Activated naive CD4-positive, alpha-beta T cell treated with anti-CD3 and anti-CD28 coated beads for 36 hours (primary cell): ENCODE data around the gene DTX2. TPM values are rescaled to one million over a fixed set of nuclear protein-coding genes. Genes with fewer than 3 reads are reported as not detected.
"Not testable (repeated sequence)": the region's sequence is repeated elsewhere in the genome, so short reads cannot be mapped to it uniquely, and the experiment has no call there.

Experiments used
- CTCF ChIA-PET: fragments of 350-600 bp; sonication (Branson Sonifier 250); formaldehyde crosslinking; loops from one replicate; lab custom pipeline; 2021; ENCODE audit warnings: antibody characterized with exemption; lab: Charles Lee
- DNase-seq: peaks from one replicate; pipeline ENCODE4 v3.0.0-alpha.2; 2020
- H3K27ac Mint-ChIP-seq: one replicate; pipeline ENCODE4 v1.8.0; 2021; ENCODE audit warnings: mild to moderate bottlenecking, mixed read lengths
- H3K27me3 Mint-ChIP-seq: one replicate; pipeline ENCODE4 v1.8.0; 2021; ENCODE audit warnings: low read depth, mixed read lengths
- H3K36me3 Mint-ChIP-seq: one replicate; pipeline ENCODE4 v1.8.0; 2021; ENCODE audit warnings: low read depth, mixed read lengths
- H3K4me1 Mint-ChIP-seq: one replicate; pipeline ENCODE4 v1.8.0; 2021; ENCODE audit warnings: low read depth, mixed read lengths
- H3K4me3 Mint-ChIP-seq: one replicate; pipeline ENCODE4 v1.8.0; 2021; ENCODE audit warnings: mild to moderate bottlenecking, moderate library complexity, mixed read lengths
- H3K9me3 Mint-ChIP-seq: one replicate; pipeline ENCODE4 v1.8.0; 2021; ENCODE audit warnings: mixed read lengths
- intact Hi-C: fragments of 100-400 bp; cut with micrococcal nuclease; formaldehyde crosslinking; loops from one replicate; pipeline ENCODE4 v1.15.1; 2023
- total RNA-seq, 2 experiments: library from RNA; stranded (reverse); gene quantifications; one replicate each; pipeline ENCODE4 v1.2.3, GENCODE V29; 2021

The DTX2 gene
- total RNA-seq, 2 experiments from 2014 or later: 17.9 to 22.0 TPM

DNA sequence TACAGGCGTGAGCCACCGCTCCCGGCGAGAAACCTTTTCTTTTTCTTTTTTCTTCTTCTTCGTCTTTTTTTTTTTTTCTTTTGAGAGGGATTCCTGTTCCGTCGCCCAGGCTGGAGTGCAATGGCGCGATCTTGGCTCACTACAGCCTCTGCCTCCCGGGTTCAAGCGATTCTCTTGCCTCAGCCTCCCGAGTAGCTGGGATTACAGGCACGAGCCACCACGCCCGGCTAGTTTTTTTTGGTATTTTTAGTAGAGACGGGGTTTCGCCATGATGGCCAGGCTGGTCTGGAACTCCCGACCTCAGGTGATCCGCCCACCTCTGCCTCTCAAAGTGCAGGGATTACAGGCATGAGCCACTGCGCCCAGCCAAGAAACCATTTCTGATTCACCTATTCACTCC lies 742 bp upstream of the DTX2 start:
- DNase-seq, H3K36me3 Mint-ChIP-seq, H3K4me1 Mint-ChIP-seq, H3K9me3 Mint-ChIP-seq, H3K27ac Mint-ChIP-seq, intact Hi-C loops, H3K4me3 Mint-ChIP-seq, H3K27me3 Mint-ChIP-seq, CTCF ChIA-PET: not testable (repeated sequence)

- DNase-seq, H3K27ac Mint-ChIP-seq, H3K4me1 Mint-ChIP-seq, H3K9me3 Mint-ChIP-seq, H3K36me3 Mint-ChIP-seq, intact Hi-C loops, CTCF ChIA-PET, H3K27me3 Mint-ChIP-seq, H3K4me3 Mint-ChIP-seq: not testable (repeated sequence)
Measured at GRCh38 chr7:76462271-76462882, 868 bp downstream of the DTX2 start.

DNA sequence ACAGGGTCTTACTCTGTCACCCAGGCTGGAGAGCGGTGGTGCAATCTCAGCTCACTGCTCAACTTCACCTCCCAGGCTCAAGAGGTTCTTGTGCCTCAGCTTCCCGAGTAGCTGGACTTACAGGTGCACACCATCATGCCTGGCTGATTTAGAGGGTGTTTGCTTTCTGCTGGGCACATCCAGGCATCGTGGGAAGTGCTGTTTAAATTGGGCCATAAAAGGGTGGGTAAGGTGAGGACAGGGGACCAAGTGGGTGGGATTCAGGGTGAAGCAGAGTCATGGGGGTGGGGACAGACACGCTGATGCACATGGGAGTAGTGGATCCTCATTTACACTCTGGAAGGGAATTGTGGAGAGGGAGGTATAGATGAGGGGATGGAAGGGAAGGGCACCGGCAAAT lies 3.5 kb downstream of the DTX2 start:
- CTCF ChIA-PET, H3K27me3 Mint-ChIP-seq, H3K4me1 Mint-ChIP-seq, H3K27ac Mint-ChIP-seq, H3K9me3 Mint-ChIP-seq, H3K36me3 Mint-ChIP-seq, DNase-seq, H3K4me3 Mint-ChIP-seq, intact Hi-C loops: not testable (repeated sequence)

DNA sequence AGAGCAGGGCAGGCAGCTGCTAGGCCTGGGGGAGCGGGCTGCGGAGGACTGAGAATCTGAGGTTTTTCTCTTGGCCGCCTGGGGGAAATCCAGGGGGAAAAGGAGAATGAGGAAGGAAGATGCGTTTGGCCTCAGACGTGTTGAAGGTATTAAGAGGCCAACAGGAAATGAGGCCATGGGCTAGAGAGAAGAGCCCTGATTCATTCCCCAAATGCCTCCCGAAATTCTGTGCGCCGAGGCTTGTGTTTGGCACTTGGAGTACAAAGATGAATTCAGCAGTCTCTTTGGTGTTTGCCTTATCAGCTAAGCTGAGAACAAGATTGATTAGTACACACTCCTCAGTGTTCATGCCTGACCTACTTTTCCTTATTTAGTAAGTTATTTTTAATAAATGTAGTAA lies 4.4 kb downstream of the DTX2 start:
- intact Hi-C loops, H3K27ac Mint-ChIP-seq: not testable (repeated sequence)

GRCh38 chr7:76467743-76468404 lies 6.4 kb downstream of the DTX2 start:
- CTCF ChIA-PET, H3K9me3 Mint-ChIP-seq, H3K4me3 Mint-ChIP-seq, intact Hi-C loops, H3K27ac Mint-ChIP-seq, H3K36me3 Mint-ChIP-seq, H3K27me3 Mint-ChIP-seq, H3K4me1 Mint-ChIP-seq: not testable (repeated sequence)
- peak; percentile 30 for DNase-seq

More for the DNA sequence above, 4.4 kb downstream of the DTX2 start:
- DNase-seq, H3K27me3 Mint-ChIP-seq, H3K9me3 Mint-ChIP-seq, H3K4me3 Mint-ChIP-seq, H3K36me3 Mint-ChIP-seq, H3K4me1 Mint-ChIP-seq, CTCF ChIA-PET: not testable (repeated sequence)

- DNase-seq, H3K36me3 Mint-ChIP-seq, H3K27ac Mint-ChIP-seq, intact Hi-C loops, H3K9me3 Mint-ChIP-seq, H3K4me1 Mint-ChIP-seq, H3K27me3 Mint-ChIP-seq, CTCF ChIA-PET, H3K4me3 Mint-ChIP-seq: not testable (repeated sequence)
Measured at GRCh38 chr7:76471556-76472221, 10.2 kb downstream of the DTX2 start.

DNA sequence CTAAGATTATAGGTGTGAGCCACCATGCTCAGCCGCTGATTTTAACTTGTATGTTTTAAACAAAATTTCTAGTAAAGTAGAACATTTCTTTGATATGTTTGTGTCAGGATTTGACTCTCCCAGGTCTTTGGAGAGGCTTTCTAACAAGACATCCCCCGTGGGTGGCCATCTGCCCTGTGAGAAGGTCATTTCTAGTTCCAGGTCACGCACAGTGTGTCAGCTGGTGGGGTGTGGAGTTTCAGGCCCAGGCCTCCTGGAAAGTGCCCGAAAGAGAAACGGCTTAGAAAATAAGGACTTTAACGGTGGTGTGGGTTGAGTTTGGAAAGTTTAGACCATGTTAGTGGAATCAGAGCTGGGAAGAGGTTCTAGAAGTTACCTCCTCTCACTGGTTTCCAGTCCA lies 11.6 kb downstream of the DTX2 start:
- H3K27me3 Mint-ChIP-seq, H3K4me3 Mint-ChIP-seq, CTCF ChIA-PET, intact Hi-C loops, H3K9me3 Mint-ChIP-seq, H3K27ac Mint-ChIP-seq, H3K4me1 Mint-ChIP-seq, H3K36me3 Mint-ChIP-seq, DNase-seq: not testable (repeated sequence)

- H3K36me3 Mint-ChIP-seq, DNase-seq, H3K4me3 Mint-ChIP-seq, CTCF ChIA-PET, intact Hi-C loops, H3K27me3 Mint-ChIP-seq, H3K4me1 Mint-ChIP-seq, H3K27ac Mint-ChIP-seq, H3K9me3 Mint-ChIP-seq: not testable (repeated sequence)
Measured at GRCh38 chr7:76476280-76476679, 14.8 kb downstream of the DTX2 start.

DNA sequence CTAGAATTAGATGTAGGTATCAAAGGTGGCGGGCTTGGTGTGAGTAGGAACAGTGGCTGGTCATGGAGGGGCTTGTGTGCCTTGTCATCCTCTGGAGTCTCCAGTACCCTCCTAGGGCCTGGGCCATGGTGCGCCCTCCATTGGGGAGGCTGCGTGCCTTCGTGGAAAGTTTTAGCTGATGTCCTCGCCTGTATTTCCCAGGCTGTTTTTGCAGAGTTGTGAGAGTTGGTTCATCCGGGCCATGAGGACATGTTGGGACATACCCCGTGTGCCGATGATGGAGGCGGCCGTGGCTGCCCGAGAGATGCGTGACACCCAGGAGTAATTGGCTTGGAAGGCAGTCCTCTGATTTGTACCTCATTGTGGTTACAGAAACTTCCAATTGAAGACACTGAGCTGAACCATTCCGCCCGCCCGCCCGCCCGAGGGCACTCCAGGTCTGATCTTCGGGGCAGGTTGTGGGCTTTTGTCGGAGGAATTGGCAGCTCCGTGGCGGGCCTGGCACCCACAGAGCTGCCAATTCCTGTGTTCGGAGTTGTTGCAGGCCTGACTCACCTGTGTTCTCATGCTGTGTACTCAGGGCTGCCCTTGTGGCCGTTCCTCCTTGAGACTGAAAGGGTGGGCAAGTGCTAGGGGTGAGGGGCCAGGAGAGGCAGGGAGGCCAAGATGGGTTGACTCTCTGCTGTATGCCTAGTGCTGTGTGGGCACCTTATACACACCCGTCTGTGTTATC lies 15.4 kb downstream of the DTX2 start:
- H3K27ac Mint-ChIP-seq, H3K27me3 Mint-ChIP-seq, H3K9me3 Mint-ChIP-seq, H3K4me1 Mint-ChIP-seq, H3K4me3 Mint-ChIP-seq, H3K36me3 Mint-ChIP-seq, DNase-seq, intact Hi-C loops, CTCF ChIA-PET: not testable (repeated sequence)

GRCh38 chr7:76479628-76480027 lies 18.1 kb downstream of the DTX2 start:
- intact Hi-C loops, H3K9me3 Mint-ChIP-seq, H3K36me3 Mint-ChIP-seq, H3K27me3 Mint-ChIP-seq, H3K4me3 Mint-ChIP-seq, CTCF ChIA-PET, H3K4me1 Mint-ChIP-seq: not testable (repeated sequence)
- DNase-seq: peak; percentile 30
- peak overlapping the region; percentile 76 for H3K27ac Mint-ChIP-seq

- H3K27me3 Mint-ChIP-seq, DNase-seq, CTCF ChIA-PET, H3K4me1 Mint-ChIP-seq, H3K36me3 Mint-ChIP-seq, intact Hi-C loops, H3K4me3 Mint-ChIP-seq, H3K27ac Mint-ChIP-seq, H3K9me3 Mint-ChIP-seq: not testable (repeated sequence)
Measured at GRCh38 chr7:76480403-76481253, 19.1 kb downstream of the DTX2 start.

GRCh38 chr7:76482660-76483059 lies 21.2 kb downstream of the DTX2 start:
- DNase-seq, H3K9me3 Mint-ChIP-seq, CTCF ChIA-PET, H3K27ac Mint-ChIP-seq, H3K36me3 Mint-ChIP-seq, H3K4me1 Mint-ChIP-seq, H3K27me3 Mint-ChIP-seq, H3K4me3 Mint-ChIP-seq, intact Hi-C loops: not testable (repeated sequence)
